ENCODE data around the gene MSLN.

- TF ChIP-seq, protein P1, sequence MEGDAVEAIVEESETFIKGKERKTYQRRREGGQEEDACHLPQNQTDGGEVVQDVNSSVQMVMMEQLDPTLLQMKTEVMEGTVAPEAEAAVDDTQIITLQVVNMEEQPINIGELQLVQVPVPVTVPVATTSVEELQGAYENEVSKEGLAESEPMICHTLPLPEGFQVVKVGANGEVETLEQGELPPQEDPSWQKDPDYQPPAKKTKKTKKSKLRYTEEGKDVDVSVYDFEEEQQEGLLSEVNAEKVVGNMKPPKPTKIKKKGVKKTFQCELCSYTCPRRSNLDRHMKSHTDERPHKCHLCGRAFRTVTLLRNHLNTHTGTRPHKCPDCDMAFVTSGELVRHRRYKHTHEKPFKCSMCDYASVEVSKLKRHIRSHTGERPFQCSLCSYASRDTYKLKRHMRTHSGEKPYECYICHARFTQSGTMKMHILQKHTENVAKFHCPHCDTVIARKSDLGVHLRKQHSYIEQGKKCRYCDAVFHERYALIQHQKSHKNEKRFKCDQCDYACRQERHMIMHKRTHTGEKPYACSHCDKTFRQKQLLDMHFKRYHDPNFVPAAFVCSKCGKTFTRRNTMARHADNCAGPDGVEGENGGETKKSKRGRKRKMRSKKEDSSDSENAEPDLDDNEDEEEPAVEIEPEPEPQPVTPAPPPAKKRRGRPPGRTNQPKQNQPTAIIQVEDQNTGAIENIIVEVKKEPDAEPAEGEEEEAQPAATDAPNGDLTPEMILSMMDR (CRISPR knock-in tag; IDR thresholded peaks at IDR 0.05), result no peak
- TF ChIP-seq PBX3 (CRISPR knock-in tag; IDR thresholded peaks at IDR 0.05; ENCODE audit: borderline replicate concordance) (no peak), TGIF2 (CRISPR knock-in tag; IDR thresholded peaks at IDR 0.05) (no peak), NFE2L1 (CRISPR knock-in tag; IDR thresholded peaks at IDR 0.05; ENCODE audit: borderline replicate concordance) (no peak)
Observed at GRCh38 chr16:797686-798085, 37.2 kb downstream of the MSLN start.

Measured in HepG2 (cell line).